ENCODE results near the gene IGFL1. TPM values are rescaled to one million over a fixed set of nuclear protein-coding genes. Genes with fewer than 3 reads are reported as not detected.

IGFL1 gene
- total and polyA plus RNA-seq, 2 of the 4 experiments (the other 2 are of a cell fraction) = not detected

DNA sequence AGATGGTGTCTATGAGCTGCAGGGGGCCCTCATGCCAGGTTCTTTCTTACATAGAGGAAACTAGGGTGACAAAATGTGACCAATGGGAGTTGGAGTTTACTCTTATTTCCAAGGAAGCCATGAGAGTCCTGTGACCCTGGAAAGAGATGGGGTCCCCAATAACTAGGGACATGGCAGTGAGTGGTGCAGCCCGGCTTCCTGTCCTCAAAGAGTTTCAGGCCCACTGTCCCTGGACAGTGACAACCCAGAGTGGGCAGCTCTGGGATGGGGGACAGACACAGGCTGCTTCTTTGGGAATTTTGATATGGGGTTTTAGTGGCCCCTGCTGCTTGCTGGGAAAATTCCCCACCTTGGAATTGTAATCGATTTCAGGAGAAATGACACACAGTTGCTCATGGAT lies 8.4 kb upstream of the IGFL1 start:
- Histone ChIP-seq H3K9me3 (ENCODE audit: control insufficient read depth, insufficient read depth, low read length) (no peaks in the 10 kb centered on the region), H2BK15ac (ENCODE audit: low read depth, low read length) (no peak overlapping the region), H3K56ac (ENCODE audit: extremely low read depth, insufficient read depth, low read length) (no peak overlapping the region), H2BK20ac (ENCODE audit: low read depth, low read length) (no peak overlapping the region), H3K9ac (ENCODE audit: low read depth, low read length) (no peak overlapping the region), H4K5ac (ENCODE audit: low read depth, low read length) (no peak overlapping the region), H2BK120ac (ENCODE audit: low read depth, low read length) (no peak overlapping the region), H4K20me1 (ENCODE audit: insufficient read depth, low read length) (0 out of 2 replicates have a peak, but pooled peaks cover 3% of the 10 kb centered on the region), H3K18ac (ENCODE audit: low read depth, low read length) (no peak overlapping the region), H3K79me1 (ENCODE audit: low read depth in 1 of 2, low read length in 2 of 2) (no peaks in the 10 kb centered on the region), H2BK5ac (ENCODE audit: low read depth, low read length, poor library complexity, severe bottlenecking) (no peak overlapping the region), H4K91ac (ENCODE audit: insufficient read depth, low read depth, low read length) (no peak overlapping the region), H3K27ac (ENCODE audit: insufficient read depth, low read length) (no peak overlapping the region), H3K23ac (ENCODE audit: low read depth, low read length) (no peak overlapping the region), H3K4me3 (ENCODE audit: insufficient read depth, low read depth, low read length) (no peak overlapping the region), H2AK5ac (ENCODE audit: low read depth, low read length) (no peak overlapping the region), H3K14ac (replicated peaks; ENCODE audit: low read depth, low read length) (no peak overlapping the region), H3K4ac (ENCODE audit: low read depth, low read length) (no peak overlapping the region), H4K8ac (ENCODE audit: low read depth in 2 of 2, low read length in 2 of 2) (no peak overlapping the region), H2AFZ (replicated peaks; ENCODE audit: low read length, poor library complexity) (no peak overlapping the region), H3K9me1 (ENCODE audit: insufficient read depth, low read length) (no peaks in the 10 kb centered on the region), H3K27me3 (ENCODE audit: control insufficient read depth, insufficient read depth, low read length) (peaks cover 4% of the 10 kb centered on the region), H3K36me3 (ENCODE audit: control insufficient read depth, insufficient read depth, low read length) (no peaks in the 10 kb centered on the region), H3K4me1 (ENCODE audit: control insufficient read depth, insufficient read depth, low read length) (peaks cover 2% of the 10 kb centered on the region; the same call in 1 of the 2 replicates), H3K4me2 (ENCODE audit: low read depth, low read length) (no peak overlapping the region), H2AK9ac (replicated peaks; ENCODE audit: low read depth, low read length, poor library complexity) (no peak overlapping the region)
- DNase-seq = no peak
- POLR2A ChIA-PET (ENCODE audit: unreplicated experiment) = no interaction called here
- TF ChIP-seq CHD1 (IDR thresholded peaks at IDR 0.05; ENCODE audit: low read depth, low read length) = no peak
- no peak for TF ChIP-seq POLR2A (IDR thresholded peaks at IDR 0.05; ENCODE audit: low read depth, low read length)
- no peak for TF ChIP-seq NFE2L2 (IDR thresholded peaks at IDR 0.05; ENCODE audit: low read depth, low read length)
- no peak for TF ChIP-seq BHLHE40 (IDR thresholded peaks at IDR 0.05; ENCODE audit: low read depth, low read length)
- no peak for TF ChIP-seq CEBPB (IDR thresholded peaks at IDR 0.05; ENCODE audit: low read depth, low read length)
- TF ChIP-seq MAFK (IDR thresholded peaks at IDR 0.05; ENCODE audit: low read depth, low read length) = no peak
- no peak for TF ChIP-seq SMC3 (IDR thresholded peaks at IDR 0.05; ENCODE audit: low read depth, low read length)
- no peak for TF ChIP-seq FOS (IDR thresholded peaks at IDR 0.05; ENCODE audit: low read depth, low read length)
- no peak for TF ChIP-seq RCOR1 (IDR thresholded peaks at IDR 0.05; ENCODE audit: insufficient replicate concordance, low read length)
- no peak for TF ChIP-seq MXI1 (IDR thresholded peaks at IDR 0.05; ENCODE audit: borderline replicate concordance, low read depth, low read length)
- no peak for TF ChIP-seq USF2 (IDR thresholded peaks at IDR 0.05; ENCODE audit: low read depth, low read length)
- TF ChIP-seq, protein P1, sequence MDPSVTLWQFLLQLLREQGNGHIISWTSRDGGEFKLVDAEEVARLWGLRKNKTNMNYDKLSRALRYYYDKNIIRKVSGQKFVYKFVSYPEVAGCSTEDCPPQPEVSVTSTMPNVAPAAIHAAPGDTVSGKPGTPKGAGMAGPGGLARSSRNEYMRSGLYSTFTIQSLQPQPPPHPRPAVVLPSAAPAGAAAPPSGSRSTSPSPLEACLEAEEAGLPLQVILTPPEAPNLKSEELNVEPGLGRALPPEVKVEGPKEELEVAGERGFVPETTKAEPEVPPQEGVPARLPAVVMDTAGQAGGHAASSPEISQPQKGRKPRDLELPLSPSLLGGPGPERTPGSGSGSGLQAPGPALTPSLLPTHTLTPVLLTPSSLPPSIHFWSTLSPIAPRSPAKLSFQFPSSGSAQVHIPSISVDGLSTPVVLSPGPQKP (IDR thresholded peaks at IDR 0.05; ENCODE audit: borderline replicate concordance, low read depth, low read length) = no peak
- TF ChIP-seq RFX5 (IDR thresholded peaks at IDR 0.05; ENCODE audit: low read depth, low read length) = no peak
- TF ChIP-seq CTCF (conservative IDR thresholded peaks at IDR 0.05; ENCODE audit: low read depth, low read length) = no peak
- TF ChIP-seq MAZ (IDR thresholded peaks at IDR 0.05; ENCODE audit: borderline replicate concordance, low read depth, low read length) = no peak
- no peak for TF ChIP-seq RAD21 (IDR thresholded peaks at IDR 0.05; ENCODE audit: low read length)
- no CpG with 5 or more reads among the region's 2 CpGs for WGBS, 2 experiments (ENCODE audit: extremely low coverage in 2 of 2, insufficient read length in 1 of 2)
- BruUV-seq (replicated peaks) = no TSS peak
- CTCF ChIA-PET = no interaction called here
- dilution Hi-C loops (cut with HindIII; ENCODE audit: low sequenced_read_pairs, unreplicated experiment) (no loop called here), in situ Hi-C loops (cut with MboI; ENCODE audit: low sequenced_read_pairs) (no loop called here), intact Hi-C loops (cut with micrococcal nuclease) (no loop called here)
- no peak for ATAC-seq (ENCODE audit: low read depth)
